Measurements from ENCODE around the gene OPCML.

OPCML gene

GRCh38 chr11:133207995-133208394 is 324.3 kb downstream of the OPCML start:
- Histone ChIP-seq H3K9me2 (replicated peaks; ENCODE audit: control insufficient read depth, low read length) (no peaks in the 10 kb centered on the region), H4K20me1 (ENCODE audit: control insufficient read depth, insufficient read depth, low read depth, low read length) (no peaks in the 10 kb centered on the region), H3K4me3 (ENCODE audit: low read length) (no peak overlapping the region), H3K27me3 (ENCODE audit: control insufficient read depth, low read length) (no peaks in the 10 kb centered on the region), H3K4me1 (ENCODE audit: control insufficient read depth, low read length) (no peaks in the 10 kb centered on the region), H3F3A (ENCODE audit: control insufficient read depth, insufficient read depth) (no peaks in the 10 kb centered on the region), H3K4me2 (ENCODE audit: low read length) (no peak overlapping the region), H3K36me3 (ENCODE audit: control insufficient read depth, low read length) (no peaks in the 10 kb centered on the region), H3K79me2 (ENCODE audit: control insufficient read depth, low read length) (no peaks in the 10 kb centered on the region), H3K27ac (ENCODE audit: low read depth, low read length) (no peak overlapping the region), H3K9me3 (ENCODE audit: control insufficient read depth, insufficient read depth, low read length) (no peaks in the 10 kb centered on the region)
- TF ChIP-seq, protein P1, sequence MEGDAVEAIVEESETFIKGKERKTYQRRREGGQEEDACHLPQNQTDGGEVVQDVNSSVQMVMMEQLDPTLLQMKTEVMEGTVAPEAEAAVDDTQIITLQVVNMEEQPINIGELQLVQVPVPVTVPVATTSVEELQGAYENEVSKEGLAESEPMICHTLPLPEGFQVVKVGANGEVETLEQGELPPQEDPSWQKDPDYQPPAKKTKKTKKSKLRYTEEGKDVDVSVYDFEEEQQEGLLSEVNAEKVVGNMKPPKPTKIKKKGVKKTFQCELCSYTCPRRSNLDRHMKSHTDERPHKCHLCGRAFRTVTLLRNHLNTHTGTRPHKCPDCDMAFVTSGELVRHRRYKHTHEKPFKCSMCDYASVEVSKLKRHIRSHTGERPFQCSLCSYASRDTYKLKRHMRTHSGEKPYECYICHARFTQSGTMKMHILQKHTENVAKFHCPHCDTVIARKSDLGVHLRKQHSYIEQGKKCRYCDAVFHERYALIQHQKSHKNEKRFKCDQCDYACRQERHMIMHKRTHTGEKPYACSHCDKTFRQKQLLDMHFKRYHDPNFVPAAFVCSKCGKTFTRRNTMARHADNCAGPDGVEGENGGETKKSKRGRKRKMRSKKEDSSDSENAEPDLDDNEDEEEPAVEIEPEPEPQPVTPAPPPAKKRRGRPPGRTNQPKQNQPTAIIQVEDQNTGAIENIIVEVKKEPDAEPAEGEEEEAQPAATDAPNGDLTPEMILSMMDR (IDR thresholded peaks at IDR 0.05; ENCODE audit: low read depth, low read length, poor library complexity, severe bottlenecking) = no peak
- TF ChIP-seq EZH2phosphoT487 (IDR thresholded peaks at IDR 0.05; ENCODE audit: borderline replicate concordance, low read length) = no peak

DNA sequence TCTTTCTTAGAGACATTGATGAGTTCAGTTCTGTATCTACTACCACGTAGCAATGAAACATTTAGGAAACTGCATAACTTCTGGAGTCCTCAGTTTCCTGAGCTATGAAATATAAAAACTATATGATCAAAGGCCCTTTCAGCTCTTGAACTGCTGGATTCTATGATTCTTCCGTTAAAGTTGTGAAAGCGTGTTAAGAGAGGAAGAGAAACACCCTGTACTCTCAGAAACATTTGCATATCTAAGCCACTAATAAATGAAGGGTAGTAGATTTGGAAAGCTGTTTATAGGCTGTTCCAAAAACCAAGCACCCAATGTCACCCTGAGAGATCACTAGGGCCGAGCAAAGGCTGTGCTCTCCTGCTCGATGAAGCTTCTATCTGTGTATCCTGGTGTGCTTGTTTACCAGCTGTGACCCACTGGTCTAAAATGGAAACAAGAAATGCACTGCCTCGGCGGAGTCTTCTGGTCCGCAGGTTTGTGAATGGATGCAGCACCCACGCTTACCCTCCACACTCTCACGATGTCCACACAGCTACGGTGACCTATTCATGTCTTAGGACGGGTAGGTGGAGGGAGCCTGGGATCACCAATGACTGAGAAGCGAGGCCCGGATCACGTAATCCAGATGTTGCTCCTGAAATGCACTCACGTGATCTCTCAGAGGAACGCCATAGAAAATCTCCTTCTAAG is 325.8 kb downstream of the OPCML start:
- Histone ChIP-seq H3K27ac (ENCODE audit: low read depth, low read length) (no peak overlapping the region), H3K79me2 (ENCODE audit: control insufficient read depth, low read length) (no peaks in the 10 kb centered on the region), H3K27me3 (ENCODE audit: control insufficient read depth, low read length) (no peaks in the 10 kb centered on the region), H3K36me3 (ENCODE audit: control insufficient read depth, low read length) (no peaks in the 10 kb centered on the region), H3K4me2 (ENCODE audit: low read length) (no peak overlapping the region), H4K20me1 (ENCODE audit: control insufficient read depth, insufficient read depth, low read depth, low read length) (no peaks in the 10 kb centered on the region), H3K4me3 (ENCODE audit: low read length) (no peak overlapping the region), H3K4me1 (ENCODE audit: control insufficient read depth, low read length) (no peaks in the 10 kb centered on the region), H3F3A (ENCODE audit: control insufficient read depth, insufficient read depth) (no peaks in the 10 kb centered on the region), H3K9me3 (ENCODE audit: control insufficient read depth, insufficient read depth, low read length) (no peaks in the 10 kb centered on the region), H3K9me2 (replicated peaks; ENCODE audit: control insufficient read depth, low read length) (no peaks in the 10 kb centered on the region)
- TF ChIP-seq, protein P1 (IDR thresholded peaks at IDR 0.05; ENCODE audit: low read depth, low read length, poor library complexity, severe bottlenecking) = no peak

- Histone ChIP-seq H3K9me2 (replicated peaks; ENCODE audit: control insufficient read depth, low read length) (no peaks in the 10 kb centered on the region), H3K4me1 (ENCODE audit: control insufficient read depth, low read length) (no peaks in the 10 kb centered on the region), H3K27me3 (ENCODE audit: control insufficient read depth, low read length) (no peaks in the 10 kb centered on the region), H4K20me1 (ENCODE audit: control insufficient read depth, insufficient read depth, low read depth, low read length) (no peaks in the 10 kb centered on the region), H3K4me2 (ENCODE audit: low read length) (no peak overlapping the region), H3K9me3 (ENCODE audit: control insufficient read depth, insufficient read depth, low read length) (no peaks in the 10 kb centered on the region), H3K36me3 (ENCODE audit: control insufficient read depth, low read length) (no peaks in the 10 kb centered on the region), H3K79me2 (ENCODE audit: control insufficient read depth, low read length) (no peaks in the 10 kb centered on the region), H3K4me3 (ENCODE audit: low read length) (no peak overlapping the region), H3F3A (ENCODE audit: control insufficient read depth, insufficient read depth) (no peaks in the 10 kb centered on the region), H3K27ac (ENCODE audit: low read depth, low read length) (no peak overlapping the region)
- TF ChIP-seq EZH2phosphoT487 (IDR thresholded peaks at IDR 0.05; ENCODE audit: borderline replicate concordance, low read length) = no peak
- TF ChIP-seq, protein P1 (IDR thresholded peaks at IDR 0.05; ENCODE audit: low read depth, low read length, poor library complexity, severe bottlenecking) = no peak
Measured at GRCh38 chr11:133204158-133204557, 328.1 kb downstream of the OPCML start.

All from DOHH2 (cell line).